ENCODE measurements around the gene CASP10.
A peak's percentile ranks its signal among the peaks of the same experiment; 100 is the strongest.
"Not testable (repeated sequence)": the region's sequence is repeated elsewhere in the genome, so short reads cannot be mapped to it uniquely, and the experiment has no call there.

CASP10 gene

DNA sequence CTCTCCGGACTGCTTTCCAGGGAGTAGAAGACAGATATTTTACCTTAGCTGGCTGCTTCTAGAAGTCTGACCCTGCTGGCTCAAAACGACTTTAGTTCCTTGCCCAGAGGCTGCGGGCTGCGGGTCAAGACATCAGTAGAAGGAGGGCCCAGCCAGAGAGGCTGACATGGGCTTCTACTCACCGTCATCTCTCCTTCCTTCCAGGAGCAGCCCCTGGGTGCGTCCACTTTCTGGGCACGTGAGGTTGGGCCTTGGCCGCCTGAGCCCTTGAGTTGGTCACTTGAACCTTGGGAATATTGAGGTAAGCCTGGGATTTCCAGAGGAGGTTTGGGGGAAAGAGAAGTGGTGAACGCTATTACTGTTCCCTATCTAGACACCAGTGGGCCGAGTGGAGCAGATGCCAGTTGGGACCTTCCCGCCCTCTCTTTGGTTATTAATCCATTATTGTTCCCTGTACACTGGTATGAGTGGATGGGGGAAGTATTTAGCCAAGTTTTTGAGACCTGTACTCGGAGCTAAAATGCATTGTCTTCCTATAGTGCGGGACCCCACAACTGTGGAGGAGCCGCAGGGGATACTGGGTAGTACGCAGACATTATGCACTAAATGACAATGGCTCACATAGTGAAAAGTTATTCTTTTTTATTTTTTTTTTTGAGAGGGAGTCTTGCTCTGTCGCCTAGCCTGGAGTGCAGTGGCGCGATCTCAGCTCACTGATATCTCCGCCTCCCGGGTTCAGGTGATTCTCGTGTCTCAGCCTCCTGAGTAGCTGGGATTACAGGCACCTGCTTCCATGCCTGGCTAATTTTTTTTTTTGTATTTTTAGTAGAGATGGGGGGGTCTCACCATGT, 51.1 kb downstream of the CASP10 start:
- DNase-seq = peak; percentile 26

DNA sequence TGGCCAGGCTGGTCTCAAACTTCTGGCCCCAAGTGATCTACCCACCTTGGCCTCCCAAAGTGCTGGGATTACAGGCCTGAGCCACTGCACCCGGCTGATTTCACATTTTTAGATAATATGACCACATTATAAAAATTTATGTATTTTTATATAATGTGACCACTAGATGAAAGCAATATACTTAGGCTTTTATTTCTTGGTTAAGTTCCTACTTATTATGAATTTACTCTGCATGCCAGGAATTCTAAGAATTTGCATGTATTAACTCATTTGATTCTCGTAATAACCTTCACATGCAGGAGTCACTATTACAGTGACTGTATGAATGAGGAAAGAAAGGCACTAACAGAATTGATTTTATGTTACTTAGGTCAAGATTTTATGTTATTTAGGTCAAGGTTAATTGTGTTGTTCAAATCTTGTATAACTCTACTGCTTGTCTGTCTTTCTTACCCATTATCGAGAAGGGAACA, 51.8 kb downstream of the CASP10 start:
- no peak for DNase-seq

DNA sequence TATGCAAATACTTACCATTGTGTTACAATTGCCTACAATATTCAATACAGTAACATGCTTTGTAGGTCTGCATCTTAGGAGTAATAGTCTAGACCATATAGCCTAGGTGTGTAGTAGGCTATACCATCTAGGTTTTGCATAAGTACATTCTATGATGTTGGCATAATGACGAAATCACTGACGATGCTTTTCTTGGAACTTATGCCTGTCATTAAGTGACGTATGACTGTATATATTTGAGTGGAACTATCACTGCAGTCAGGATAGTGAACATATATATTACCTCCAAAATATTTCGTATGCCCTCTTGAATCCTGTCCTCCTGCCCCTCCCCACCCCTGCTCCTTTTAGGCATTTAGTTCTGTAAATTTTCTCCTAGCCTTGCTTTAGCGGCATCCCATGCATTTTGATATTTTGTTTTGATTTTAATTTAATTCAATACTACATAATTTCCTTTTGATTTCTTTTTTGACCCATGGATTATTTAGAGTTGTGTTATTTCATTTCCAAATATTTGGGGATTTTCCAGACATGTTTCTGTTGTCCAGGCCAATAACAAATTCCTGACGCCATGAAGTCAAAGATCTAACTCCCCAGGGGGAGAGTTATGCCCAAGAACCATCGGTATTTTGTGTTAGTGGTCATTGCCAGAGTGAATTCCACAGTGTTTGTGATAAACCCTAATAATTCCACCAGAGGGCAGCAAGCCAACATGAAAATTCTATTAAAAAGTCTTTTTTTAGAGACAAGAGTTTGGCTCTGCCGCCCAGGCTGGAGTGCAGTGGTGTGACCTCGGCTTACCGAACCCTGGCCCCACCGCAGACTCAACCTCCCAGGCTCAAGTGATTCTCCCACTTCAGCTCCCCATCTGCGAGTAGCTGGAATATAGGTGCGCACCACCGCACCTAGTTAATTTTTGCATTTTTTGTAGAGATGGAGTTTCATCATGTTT, 53.2 kb downstream of the CASP10 start:
- peak; percentile 67 for DNase-seq

DNA sequence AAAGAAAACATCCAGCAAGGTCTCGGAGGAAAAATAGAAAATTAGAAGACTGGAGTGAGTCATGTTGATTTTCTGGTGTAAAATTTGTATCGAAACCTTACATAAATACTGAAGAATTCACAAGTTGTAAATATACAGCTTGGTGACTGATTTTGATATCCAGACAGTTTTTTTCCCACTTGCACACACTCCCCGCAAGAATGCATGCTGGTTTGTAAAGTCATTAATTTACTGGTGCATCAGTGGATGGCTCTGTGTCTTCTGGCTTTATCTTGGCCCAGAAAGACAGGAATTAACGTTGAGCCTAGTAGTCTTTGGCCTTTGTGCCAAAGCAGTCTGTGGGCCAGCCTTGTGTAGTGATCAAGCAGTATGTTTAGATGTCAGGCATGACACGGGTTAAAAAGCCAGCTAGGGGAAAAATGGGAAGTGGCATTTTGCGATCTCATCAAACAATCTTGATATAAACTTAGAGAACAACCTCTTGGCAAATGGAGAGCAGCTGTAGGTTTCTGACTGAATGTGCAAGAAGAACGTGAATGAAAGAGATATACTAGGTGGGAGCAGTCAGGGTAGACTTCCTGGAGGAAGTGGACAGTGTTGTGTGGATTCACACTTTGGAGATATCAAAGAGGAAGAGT, 54.7 kb downstream of the CASP10 start:
- DNase-seq = no peak

DNA sequence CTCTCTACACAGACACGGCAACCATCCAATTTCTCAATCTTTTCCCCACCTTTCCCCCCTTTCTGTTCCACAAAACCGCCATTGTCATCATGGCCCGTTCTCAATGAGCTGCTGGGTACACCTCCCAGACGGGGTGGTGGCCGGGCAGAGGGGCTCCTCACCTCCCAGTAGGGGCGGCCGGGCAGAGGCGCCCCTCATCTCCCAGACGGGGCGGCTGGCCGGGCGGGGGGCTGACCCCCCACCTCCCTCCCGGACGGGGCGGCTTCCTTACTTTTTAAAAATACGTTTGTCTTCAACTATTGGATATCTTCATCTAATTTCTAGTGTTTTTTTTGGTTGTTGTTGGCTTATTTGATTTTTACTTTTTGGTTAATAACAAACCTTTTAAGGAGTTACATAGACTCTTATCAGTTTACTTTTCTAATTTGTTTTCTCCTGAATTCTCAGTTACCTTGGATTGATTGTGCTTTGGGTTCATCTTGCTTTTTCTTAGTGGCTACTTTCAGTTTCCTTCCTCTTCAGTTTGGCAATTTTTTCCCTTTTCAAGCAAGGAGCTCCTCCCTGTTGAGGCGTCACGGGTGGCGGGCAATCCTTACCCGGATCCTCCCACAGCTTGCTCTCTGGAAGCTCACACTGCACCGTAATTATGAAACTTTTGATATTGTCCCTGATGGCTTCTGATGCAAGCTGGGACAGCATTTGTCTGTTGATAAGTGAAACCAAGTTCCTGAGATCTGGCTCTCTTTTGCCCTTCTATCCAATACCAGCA, 56.4 kb downstream of the CASP10 start:
- DNase-seq = not testable (repeated sequence)

DNA sequence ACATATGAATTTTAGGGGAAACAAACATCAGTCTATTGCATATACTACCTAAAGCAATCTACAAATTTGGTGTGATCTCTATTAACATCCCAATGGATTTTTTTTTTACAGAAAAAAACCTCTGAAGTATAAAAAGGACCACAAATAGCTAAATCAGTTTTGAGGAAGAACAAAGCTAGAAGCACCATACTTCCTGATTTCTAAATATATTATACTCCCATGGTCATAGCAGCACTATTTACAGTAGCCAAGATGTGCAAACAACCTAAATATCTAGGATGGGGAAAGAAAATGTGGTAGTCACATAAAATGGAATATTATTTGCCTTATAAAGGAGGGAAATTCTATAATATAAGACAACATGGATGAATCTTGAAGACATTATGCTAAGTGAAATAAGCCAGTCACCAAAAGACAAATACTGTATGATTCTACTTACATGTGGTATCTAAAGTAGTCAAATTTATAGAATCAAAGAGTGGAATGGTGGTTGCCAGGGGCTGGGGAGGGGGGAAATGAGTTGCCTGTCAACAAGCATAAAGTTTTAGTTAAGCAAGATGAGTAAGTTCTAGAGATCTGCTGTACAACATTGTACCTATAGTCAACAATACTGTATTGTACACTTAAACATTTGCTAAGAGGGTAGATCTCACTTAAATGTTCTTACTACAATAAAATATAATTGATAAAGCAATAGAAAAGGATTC, 59.8 kb downstream of the CASP10 start:
- DNase-seq = peak; percentile 33

DNA sequence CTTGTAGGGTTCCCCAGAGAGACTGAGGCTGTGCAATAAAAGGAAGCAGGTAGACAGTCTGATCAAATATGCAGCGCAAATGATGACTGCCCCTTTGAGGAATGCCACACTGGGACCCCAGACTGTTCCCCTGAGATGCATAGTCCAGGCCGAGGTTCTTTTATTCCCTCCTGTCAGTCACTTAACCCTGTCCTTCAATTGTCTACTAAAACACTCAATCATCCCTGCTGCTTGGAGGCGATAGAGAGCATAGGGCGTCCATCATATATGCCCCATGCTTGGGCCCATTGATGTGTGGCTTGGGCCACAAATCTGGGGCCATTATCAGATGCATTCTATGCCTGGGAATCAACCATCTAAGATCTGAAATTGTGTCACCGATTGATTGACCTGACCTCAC, 61.9 kb downstream of the CASP10 start:
- no peak for DNase-seq

DNA sequence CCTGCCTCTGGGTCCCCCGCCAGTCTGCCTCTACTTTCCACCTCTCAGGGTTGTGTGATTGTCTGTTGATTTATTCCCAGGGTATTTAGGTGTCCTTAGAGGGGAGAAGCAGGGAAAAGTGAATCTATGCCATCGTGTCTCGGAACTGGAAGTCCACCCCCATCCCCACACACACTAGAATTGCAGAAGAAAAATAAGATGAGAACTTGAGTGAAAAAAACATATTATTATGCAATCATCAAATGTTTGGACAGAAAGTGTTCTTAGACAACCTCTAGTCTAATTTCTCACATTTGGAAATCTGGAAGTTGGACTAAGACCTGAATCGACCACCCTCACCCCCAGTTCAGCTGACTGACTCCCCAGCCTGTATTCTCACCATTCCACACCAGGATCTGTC, 63.3 kb downstream of the CASP10 start:
- no peak for DNase-seq

DNA sequence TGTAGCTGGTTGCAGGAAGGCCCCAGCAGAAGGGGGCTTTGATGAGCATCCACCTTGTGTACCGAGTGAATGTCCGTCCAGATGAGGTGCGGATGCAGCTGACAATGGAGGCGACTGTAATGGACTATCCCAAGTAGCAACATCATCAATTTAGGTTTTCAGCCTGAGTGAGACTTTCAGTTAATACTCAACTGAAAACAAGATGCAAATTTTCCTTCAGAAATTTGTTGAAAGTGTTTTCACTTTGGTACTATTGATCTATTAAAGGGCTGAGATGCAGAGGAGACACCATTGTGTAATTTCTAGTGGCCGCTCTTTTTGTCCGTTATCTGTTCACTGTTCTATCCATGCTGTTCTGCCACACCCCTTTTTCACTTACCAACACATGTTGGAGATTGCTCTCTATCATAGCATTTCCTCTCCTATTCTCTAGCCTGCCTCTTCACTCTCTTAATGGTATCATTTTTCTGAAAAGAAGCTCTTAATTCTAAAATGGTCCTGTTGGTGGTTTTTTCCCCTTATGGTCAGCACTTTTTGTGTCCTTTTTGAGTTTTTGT, 65.4 kb downstream of the CASP10 start:
- no peak for DNase-seq

DNA sequence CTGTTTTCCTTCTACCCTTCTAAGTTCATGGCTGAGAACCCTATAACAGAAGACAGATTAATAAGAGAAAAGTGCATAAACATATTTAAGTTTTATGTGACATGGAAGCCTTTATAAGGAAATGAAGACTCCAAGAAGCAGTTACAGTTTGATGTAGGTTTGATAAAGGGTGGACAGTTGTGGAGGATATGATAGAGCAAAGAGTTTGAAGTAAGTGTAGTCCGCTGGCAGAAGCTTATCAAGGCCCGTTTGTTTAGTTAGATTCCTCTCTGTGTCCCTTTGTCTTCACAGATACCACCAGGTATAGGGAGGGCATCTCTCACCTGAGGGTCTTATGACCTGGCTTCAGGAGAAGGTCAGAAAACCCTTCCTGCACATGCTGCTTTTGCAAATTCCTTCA, 66.9 kb downstream of the CASP10 start:
- DNase-seq = no peak

DNA sequence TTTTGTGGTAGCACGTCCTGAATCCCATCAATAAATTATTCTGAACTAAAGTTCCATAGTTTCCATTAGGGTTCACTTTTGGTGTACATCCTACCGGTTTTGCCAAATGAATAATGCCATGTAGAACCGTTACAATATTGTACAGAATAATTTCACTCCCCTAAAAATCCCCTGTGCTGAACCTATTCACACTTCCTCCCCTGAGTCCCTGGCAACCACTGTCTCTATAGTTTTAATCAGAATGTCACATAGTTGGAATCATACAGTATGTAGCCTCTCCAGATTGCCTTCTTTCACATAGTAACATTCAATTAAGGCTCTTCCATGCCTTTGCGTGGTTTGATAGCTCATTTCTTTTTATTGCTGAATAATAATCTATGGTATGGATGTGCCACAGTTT, 67.8 kb downstream of the CASP10 start:
- DNase-seq = no peak

DNA sequence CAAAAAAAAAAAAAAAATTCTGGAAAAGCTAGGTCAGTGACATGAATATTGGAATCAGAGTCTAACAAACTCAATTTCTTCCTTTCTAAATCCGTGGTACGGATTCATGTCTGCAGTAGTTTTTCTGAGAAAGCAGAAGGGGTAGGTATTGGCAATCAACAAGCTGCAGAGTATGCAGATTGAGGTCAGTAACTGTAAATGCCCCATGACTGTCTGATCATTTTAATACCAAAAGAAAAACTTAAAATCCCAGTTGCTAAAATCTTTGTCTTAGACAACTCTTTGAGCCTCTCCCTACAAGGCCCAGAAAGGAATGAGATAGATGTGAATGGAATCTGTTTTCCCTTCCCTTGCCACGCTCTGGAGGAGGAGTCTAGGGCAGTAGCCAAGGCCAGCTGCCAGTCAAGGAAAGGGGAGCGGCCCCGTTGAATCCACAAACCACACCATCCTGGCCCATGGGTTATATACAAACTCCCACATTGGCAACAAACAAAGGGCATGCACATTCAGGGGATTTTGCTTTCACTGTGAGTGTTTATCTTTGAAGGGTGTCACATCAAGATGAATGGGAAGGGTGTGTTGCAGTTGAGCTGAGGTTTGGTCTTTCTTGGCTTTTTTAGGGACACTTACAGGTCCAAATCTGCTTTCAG, 71.3 kb downstream of the CASP10 start:
- DNase-seq = peak; percentile 35

DNA sequence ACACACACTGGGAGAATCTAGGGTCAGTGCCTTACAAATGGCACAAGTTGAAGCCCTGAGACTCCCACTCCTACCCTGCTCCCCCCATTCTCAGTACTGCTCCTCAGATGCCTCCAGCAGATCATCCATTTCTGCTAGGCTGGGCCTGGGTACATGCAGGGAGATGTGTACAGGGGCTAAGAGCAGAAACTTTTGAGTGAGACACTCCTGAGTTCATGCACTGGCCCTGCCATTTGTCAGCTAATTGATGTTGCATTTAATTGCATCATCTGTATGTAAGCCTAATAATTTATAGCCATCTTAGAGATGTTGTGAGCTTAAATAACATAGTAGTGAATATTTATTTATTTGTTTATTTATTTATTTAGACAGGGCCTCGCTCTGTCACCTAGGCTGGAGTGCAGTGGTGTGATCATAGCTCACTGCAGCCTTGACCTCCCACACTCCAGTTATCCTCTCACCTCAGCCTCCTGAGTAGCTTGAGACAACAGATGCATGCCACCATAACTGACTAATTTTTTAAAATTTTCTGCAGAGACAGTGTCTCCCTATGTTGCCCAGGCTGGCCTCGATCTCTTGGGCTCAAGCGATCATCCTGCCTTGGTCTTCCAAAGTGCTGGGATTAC, 72.6 kb downstream of the CASP10 start:
- DNase-seq = no peak

DNA sequence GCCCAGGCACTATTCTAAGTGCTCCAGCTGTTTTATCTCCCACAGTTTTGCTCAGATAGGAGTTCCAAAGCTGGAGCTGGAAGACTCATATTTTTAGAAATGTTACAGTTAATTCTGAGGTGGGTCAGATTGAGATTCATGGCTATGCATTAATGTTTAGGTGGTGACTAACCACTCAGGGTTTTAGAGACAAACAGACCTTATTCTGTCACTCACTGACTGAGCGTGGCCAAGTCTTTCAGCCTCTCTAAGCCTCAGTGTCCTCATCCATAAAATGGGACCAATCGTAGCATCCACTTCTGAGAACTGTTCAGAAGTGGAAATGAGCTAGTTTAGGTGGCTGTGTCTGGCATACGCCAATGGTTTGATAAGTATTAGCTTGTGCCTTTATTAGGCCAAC, 73.1 kb downstream of the CASP10 start:
- DNase-seq = no peak

DNA sequence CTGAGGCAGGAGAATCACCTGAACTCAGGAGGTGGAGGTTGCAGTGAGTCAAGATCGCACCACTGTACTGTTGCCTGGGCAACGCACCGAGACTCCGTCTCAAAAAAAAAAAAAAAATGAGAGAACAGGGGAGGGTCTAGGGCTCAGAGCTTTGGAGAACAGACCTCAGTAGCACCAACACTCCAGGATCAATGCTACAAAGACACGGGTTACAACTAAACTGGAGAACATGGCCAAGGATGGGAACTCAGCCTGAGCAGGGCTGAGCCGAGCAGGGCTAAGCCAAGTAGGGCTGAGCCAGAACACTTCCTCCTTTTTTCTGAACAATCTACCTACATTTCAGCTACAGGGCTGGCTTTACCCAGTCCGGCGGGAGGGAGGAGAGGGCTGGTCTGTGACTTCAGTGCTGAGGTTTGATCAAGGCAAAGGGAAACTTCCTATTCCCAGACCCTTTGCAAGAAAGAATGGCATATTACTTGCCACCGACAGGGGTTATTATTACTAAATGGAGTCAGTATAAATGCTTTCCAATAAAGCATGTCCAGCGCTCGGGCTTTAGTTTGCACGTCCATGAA, 74.5 kb downstream of the CASP10 start:
- peak; percentile 65 for DNase-seq

DNA sequence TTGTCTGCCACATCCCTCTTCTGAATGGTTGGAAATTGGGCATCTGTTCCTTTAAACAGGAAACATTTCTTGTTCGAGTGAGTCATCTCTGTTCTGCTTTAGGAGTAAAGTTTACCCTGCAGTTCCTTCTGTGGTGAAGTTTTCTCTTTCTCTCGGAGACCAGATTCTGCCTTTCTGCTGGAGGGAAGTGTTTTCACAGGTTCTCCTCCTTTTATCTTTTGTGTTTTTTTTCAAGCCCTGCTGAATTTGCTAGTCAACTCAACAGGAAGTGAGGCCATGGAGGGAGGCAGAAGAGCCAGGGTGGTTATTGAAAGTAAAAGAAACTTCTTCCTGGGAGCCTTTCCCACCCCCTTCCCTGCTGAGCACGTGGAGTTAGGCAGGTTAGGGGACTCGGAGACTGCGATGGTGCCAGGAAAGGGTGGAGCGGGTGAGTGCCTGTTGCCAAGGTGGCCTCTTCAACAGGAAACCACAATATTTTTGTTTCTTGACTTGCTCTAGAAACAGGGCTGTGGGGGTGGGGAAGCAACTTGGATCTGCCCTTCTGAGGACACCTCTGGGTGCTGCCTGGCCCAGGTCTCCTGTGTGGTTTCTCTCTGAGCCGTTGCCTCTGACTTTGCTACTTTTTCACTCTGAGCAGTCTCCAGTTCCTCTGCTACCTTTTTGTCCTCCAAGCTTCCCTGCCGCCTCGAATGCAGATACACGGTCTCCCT, 75.2 kb downstream of the CASP10 start:
- peak; percentile 97 for DNase-seq

DNA sequence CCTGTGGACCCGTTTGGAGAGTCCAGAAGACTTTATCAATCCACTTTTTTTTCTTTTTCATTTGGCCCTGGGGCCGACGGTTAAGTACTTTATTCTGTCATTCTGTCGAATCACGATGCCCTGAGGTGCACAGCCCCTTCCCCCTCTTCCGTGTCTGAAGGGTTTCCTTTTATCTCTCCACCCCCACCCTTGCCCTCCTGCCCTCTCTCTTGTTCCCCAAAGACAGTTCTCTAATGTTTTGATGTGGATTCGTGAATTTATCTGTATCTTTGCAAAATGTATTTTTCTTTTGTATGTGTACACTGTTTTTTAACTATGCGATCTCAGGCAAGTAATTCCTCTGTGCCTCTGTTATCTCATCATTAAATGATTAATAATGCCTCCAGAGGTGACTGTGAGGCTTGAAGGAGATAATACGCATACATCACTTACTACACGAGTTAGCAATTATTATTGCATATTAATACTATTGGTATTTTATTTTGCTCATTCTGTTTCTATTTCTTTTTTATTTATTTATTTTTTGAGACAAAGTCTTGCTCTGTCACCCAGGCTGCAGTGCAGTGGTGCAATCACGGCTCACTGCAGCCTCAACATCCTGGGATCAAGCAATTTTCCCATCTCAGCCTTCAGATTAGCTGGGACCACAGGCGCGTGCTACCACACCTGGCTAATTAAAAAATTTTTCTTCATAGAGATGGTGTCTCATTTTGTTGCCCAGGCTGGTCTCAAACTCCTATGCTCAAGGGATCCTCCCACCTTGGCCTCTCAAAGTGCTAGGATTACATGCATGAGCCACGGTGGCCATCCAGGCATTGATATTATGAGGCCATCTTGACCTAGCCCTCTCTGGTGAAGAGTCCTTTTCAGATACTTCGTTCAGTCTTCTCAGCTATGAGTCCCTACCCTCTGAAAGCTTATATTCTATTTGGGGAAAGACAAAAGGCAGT, 76.0 kb downstream of the CASP10 start:
- peak; percentile 75 for DNase-seq

DNA sequence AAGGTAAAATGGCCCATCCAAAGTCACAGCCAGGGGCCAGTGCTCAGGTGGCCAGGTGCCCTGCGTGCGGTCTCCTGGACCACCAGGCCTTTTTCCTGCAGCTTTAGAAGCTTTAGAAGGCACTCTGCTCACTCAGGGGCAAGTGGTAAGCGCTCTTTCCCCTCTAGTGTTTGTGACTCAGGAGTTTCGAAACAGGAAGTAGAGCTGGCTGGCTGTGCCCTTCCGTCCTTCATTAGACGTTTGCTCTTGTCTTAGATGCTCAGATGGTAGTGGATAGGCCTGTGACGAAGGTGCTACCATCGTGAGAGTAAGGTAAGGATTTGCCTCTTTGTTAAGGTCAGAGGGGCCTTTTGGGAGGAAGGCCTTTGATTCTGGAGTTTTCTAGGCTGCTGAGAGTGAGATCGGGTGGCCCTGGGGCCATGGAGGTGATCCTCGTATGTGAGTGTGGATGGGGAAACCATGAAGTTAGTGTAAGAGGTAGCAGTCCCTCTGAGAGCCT, 77.4 kb downstream of the CASP10 start, which contains the start of gene CASP8:
Gene CASP8 (plus strand): TSS at position 235 of the 499 bp plus-strand sequence. CDS start 5,951 bp downstream, outside the sequence.
- peak; percentile 77 for DNase-seq
